GM10847 (cell line): ENCODE results near the gene IQSEC1.

Experiments used
- POLR2A ChIP-seq: IDR thresholded peaks from 2 replicates; pipeline ENCODE4 v1.6.1; 2011; ENCODE audit not compliant: insufficient read length; ENCODE audit errors: extremely low read depth

The IQSEC1 gene

GRCh38 chr3:12884790-12885582 lies 188.2 kb downstream of the IQSEC1 start:
- no peak for TF ChIP-seq POLR2A

- TF ChIP-seq POLR2A, result no peak
Measured at GRCh38 chr3:12884186-12884680, 189.0 kb downstream of the IQSEC1 start.

GRCh38 chr3:12882336-12883310 lies 190.6 kb downstream of the IQSEC1 start:
- no peak for TF ChIP-seq POLR2A

GRCh38 chr3:12879191-12879815 lies 193.9 kb downstream of the IQSEC1 start:
- no peak for TF ChIP-seq POLR2A

GRCh38 chr3:12878141-12878574 lies 195.1 kb downstream of the IQSEC1 start:
- TF ChIP-seq POLR2A, result no peak

- TF ChIP-seq POLR2A, result no peak
Measured at GRCh38 chr3:12877040-12877439, 196.2 kb downstream of the IQSEC1 start.

GRCh38 chr3:12875857-12876836 lies 197.1 kb downstream of the IQSEC1 start:
- TF ChIP-seq POLR2A, result no peak

- TF ChIP-seq POLR2A, result no peak
Measured at GRCh38 chr3:12871404-12871983, 201.7 kb downstream of the IQSEC1 start.

GRCh38 chr3:12870942-12871341 lies 202.3 kb downstream of the IQSEC1 start:
- no peak for TF ChIP-seq POLR2A

- no peak for TF ChIP-seq POLR2A
Measured at GRCh38 chr3:12869035-12869621, 204.1 kb downstream of the IQSEC1 start.

- no peak for TF ChIP-seq POLR2A
Measured at GRCh38 chr3:12868039-12869034, 204.9 kb downstream of the IQSEC1 start.

- no peak for TF ChIP-seq POLR2A
Measured at GRCh38 chr3:12866836-12867235, 206.4 kb downstream of the IQSEC1 start.
